Neural crest cell (in vitro differentiated cells): ENCODE results near the gene NFKB2. TPM values are rescaled to one million over a fixed set of nuclear protein-coding genes. Genes with fewer than 3 reads are reported as not detected.

Experiments
- DNase-seq: peaks from one replicate; pipeline ENCODE4 v3.0.0; 2021; ENCODE audit warnings: low read depth, mixed read lengths, low spot score
- H3K27ac Mint-ChIP-seq: one replicate; pipeline ENCODE4 v1.8.0; 2021; ENCODE audit warnings: mild to moderate bottlenecking, mixed read lengths; ENCODE audit not compliant: unreplicated experiment
- H3K27me3 Mint-ChIP-seq: 2 replicates; pipeline ENCODE4 v1.8.0; 2021; ENCODE audit warnings: low read depth, mild to moderate bottlenecking, mixed read lengths
- H3K36me3 Mint-ChIP-seq: 2 replicates; pipeline ENCODE4 v1.8.0; 2021; ENCODE audit warnings: low read depth, mild to moderate bottlenecking, mixed read lengths
- H3K4me1 Mint-ChIP-seq: 2 replicates; pipeline ENCODE4 v1.8.0; 2021; ENCODE audit warnings: mixed read lengths
- H3K4me3 Mint-ChIP-seq: one replicate; pipeline ENCODE4 v1.8.0; 2021; ENCODE audit warnings: mild to moderate bottlenecking, mixed read lengths
- H3K9me3 Mint-ChIP-seq: 2 replicates; pipeline ENCODE4 v1.8.0; 2021; ENCODE audit warnings: mixed read lengths
- long read RNA-seq: library from polyadenylated mRNA; unstranded; transcript quantifications from one replicate; pipeline ENCODE4 v2.0.0, GENCODE V29; 2020
- total RNA-seq: library from RNA; stranded (reverse); gene quantifications from 2 replicates; pipeline ENCODE4 v1.2.1, GENCODE V29; 2021
- TF ChIP-seq, protein P1 (sequence below): fragments of 200-600 bp; sonication (generic); conservative IDR thresholded peaks from 2 replicates; pipeline ENCODE4 v1.5.0; 2021; ENCODE audit warnings: antibody characterized with exemption, mild to moderate bottlenecking

NFKB2 gene
- total RNA-seq = 22.9 and 26.1 TPM in 2 replicates
- long read RNA-seq = 0 reads

DNA sequence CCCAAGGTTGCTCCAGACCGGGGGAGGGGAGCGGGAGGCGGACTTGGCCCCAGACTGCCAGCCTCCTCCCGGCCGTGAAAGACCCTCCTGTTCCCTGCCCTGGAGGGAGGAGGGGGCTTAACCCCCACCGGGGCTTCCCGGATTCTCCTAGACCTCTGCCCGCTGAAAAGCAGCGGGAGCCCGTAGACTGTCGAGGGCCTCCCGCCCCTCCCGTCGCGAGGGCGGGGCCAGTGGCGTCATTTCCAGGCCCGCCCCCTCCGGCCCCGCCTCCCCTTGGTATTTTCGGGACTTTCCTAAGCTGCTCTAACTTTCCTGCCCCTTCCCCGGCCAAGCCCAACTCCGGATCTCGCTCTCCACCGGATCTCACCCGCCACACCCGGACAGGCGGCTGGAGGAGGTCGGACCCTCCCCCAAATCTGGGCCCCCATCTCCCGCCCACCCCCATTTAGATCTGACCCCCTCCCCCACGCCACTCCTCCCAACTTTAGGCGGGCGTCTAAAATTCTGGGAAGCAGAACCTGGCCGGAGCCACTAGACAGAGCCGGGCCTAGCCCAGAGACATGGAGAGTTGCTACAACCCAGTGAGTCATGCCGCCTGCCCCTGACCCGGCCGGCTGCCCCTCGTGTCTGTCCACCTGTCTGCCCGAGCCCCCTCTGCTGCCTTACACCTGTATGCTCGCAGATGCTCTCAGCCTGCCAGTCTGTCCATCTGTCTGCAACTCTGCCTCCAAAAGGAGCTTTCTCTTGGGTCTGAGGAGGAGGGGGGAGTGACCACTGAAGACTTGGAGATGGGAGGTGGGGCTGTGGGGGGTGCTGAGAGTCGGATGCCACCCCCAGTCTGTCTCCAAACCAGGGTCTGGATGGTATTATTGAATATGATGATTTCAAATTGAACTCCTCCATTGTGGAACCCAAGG, at the start of gene NFKB2:
NFKB2 (plus strand) TSS at position 306 of the 917 bp plus-strand sequence; CDS start at position 561, 255 bp downstream.
- DNase-seq = peak; percentile 83
- peaks cover 38% of the 10 kb centered on the region for H3K4me1 Mint-ChIP-seq
- peaks cover 25% of the 10 kb centered on the region for H3K27me3 Mint-ChIP-seq
- H3K36me3 Mint-ChIP-seq = no peaks in the 10 kb centered on the region
- H3K27ac Mint-ChIP-seq = peak within 1 kb of the TSS; percentile 19
- TF ChIP-seq, protein P1, sequence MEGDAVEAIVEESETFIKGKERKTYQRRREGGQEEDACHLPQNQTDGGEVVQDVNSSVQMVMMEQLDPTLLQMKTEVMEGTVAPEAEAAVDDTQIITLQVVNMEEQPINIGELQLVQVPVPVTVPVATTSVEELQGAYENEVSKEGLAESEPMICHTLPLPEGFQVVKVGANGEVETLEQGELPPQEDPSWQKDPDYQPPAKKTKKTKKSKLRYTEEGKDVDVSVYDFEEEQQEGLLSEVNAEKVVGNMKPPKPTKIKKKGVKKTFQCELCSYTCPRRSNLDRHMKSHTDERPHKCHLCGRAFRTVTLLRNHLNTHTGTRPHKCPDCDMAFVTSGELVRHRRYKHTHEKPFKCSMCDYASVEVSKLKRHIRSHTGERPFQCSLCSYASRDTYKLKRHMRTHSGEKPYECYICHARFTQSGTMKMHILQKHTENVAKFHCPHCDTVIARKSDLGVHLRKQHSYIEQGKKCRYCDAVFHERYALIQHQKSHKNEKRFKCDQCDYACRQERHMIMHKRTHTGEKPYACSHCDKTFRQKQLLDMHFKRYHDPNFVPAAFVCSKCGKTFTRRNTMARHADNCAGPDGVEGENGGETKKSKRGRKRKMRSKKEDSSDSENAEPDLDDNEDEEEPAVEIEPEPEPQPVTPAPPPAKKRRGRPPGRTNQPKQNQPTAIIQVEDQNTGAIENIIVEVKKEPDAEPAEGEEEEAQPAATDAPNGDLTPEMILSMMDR = no peak
- H3K9me3 Mint-ChIP-seq = no peaks in the 10 kb centered on the region
- H3K4me3 Mint-ChIP-seq = peak within 1 kb of the TSS; percentile 92

DNA sequence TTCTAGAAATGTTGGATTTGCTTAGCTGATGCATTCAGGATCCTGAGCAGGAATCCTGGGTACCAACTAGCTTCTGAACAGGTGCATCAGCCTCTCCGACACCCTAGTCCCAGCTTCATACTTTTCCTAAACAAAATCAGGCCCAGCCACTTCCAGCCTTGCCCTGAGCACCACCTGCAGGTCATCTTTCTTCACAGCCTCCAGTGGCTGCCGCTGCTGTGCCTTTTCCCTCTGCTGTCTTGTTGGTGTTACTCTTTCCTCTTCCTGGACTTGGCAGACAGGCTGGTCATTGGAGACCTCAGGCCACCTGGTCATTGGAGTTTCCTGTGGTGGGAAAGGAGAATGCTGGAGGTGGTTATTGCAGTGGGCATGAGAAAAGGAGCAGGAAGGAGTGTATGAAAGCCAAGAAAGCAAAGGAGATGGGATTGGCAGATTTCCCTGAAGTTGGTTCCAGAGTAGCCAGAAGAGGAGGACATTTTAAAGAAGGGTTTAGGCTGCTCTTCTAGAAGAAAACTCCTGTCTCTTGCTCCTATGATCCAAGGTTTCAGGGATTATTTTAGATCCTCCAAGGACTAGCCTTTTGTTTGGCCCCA, 48.2 kb upstream of the NFKB2 start:
- Mint-ChIP-seq H3K9me3 (no peaks in the 10 kb centered on the region), H3K4me3 (no peak overlapping the region), H3K27ac (peak overlapping the region; percentile 35), H3K36me3 (no peaks in the 10 kb centered on the region), H3K27me3 (no peaks in the 10 kb centered on the region), H3K4me1 (peaks cover 13% of the 10 kb centered on the region)
- TF ChIP-seq, protein P1 = peak; percentile 59
- DNase-seq = peak; percentile 13

DNA sequence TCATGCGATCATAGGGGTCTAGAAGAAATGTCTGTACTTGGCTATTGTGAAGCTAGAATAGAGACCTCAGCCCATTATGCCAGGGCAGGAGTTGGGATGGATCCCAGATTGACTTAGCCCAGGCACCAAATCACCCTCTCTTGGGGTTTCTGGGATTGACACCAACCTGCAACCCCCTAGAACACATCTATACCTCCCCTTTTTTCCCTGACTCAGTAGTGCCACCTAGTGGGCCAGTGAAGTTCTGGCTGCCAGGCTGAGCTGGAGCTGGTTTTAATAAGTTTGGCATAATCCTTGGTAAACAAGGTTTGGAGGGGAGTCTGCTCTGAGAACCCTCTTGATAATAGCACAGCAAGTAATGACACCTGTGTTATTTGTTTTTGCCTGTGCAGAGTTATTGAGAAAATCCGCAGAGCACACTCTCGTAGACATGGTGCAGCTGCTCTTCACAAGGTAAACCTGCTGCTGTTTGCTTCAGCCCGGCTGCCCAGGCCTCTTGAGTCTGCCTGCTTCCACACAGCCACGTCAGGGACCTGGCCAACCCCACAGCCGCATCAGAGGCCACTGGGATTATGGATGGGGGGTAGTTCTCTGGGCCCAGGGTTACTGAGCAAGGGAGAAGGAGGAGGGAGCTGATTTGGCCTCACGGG, 43.3 kb upstream of the NFKB2 start:
- no peaks in the 10 kb centered on the region for H3K9me3 Mint-ChIP-seq
- no peaks in the 10 kb centered on the region for H3K27me3 Mint-ChIP-seq
- H3K4me3 Mint-ChIP-seq = no peak overlapping the region
- DNase-seq = peak; percentile 82
- TF ChIP-seq, protein P1 = peak; percentile 94
- H3K36me3 Mint-ChIP-seq = no peaks in the 10 kb centered on the region
- peaks cover 5% of the 10 kb centered on the region for H3K4me1 Mint-ChIP-seq
- H3K27ac Mint-ChIP-seq = no peak overlapping the region

DNA sequence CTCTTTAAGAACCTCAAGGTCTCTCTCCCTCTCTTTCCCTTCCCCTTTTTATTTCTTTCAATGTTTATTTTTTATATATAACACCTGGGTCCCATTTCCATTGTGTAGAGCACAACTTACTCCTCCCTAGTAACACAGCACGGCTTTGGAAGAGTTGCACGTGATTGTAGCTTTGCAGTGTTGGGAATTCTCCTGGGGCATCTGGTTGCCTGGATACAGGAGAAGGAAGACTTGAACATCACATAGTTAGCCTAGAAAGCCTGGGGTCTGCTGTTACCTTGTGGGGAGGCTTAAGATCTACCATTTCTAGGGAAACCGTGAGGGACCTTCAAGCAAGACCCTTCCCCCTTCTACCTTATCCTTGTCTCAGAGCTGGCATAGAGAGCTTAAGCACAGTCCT, 41.1 kb upstream of the NFKB2 start:
- no peaks in the 10 kb centered on the region for H3K4me1 Mint-ChIP-seq
- no peak overlapping the region for H3K4me3 Mint-ChIP-seq
- no peaks in the 10 kb centered on the region for H3K27me3 Mint-ChIP-seq
- no peaks in the 10 kb centered on the region for H3K9me3 Mint-ChIP-seq
- H3K27ac Mint-ChIP-seq = no peak overlapping the region
- TF ChIP-seq, protein P1 = no peak
- peaks cover 5% of the 10 kb centered on the region for H3K36me3 Mint-ChIP-seq
- no peak for DNase-seq

DNA sequence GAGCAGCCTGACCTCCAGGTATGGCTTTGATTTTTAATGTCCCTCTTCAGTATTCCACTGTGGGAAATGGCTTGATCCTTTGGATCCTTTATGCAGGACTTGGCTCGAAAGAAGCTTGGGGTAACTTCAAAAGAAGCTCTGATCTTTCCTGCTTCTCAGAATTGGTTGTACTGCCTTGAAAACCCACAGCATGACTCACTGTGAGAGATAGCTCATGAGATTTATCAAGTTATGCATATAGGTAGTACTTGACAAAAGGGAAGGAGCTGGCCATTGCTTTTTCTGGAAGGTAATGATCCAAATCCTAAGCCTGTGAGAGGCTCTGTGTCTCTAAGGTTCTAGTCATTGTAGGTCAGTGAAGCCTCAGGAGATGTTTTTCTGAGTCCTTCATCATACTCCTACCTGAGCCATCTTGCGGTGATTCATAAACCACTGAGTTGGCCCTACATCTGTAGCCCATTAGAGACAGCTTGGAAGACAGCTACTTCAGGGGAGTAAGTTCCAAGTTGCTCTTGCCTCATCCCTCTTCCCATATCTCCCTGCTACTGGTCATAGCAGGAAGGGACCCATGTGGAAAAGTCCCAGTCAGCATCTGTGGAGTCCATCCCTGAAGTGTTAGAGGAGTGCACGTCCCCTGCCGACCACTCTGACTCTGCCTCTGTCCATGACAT, 36.7 kb upstream of the NFKB2 start:
- Mint-ChIP-seq H3K36me3 (peaks cover 17% of the 10 kb centered on the region), H3K27me3 (no peaks in the 10 kb centered on the region), H3K27ac (no peak overlapping the region), H3K4me3 (no peak overlapping the region), H3K4me1 (no peaks in the 10 kb centered on the region), H3K9me3 (no peaks in the 10 kb centered on the region)
- TF ChIP-seq, protein P1 = no peak
- no peak for DNase-seq
